SK-N-SH (cell line): ENCODE measurements around the gene CBFA2T2. TPM values are rescaled to one million over a fixed set of nuclear protein-coding genes. Genes with fewer than 3 reads are reported as not detected.

Source experiments
- CTCF ChIA-PET: fragments of 300-600, 350-600 bp; formaldehyde crosslinking; extraction: SDS; loops from one replicate; lab custom pipeline; 2021; lab: Yijun Ruan, JAX
- POLR2A ChIA-PET: fragments of 350-600 bp; sonication (Branson Sonifier 250); formaldehyde crosslinking; extraction: SDS; loops from one replicate; lab custom pipeline; 2020; ENCODE audit warnings: antibody characterized with exemption, inconsistent platforms; lab: Yijun Ruan, JAX
- DNase-seq: peaks from one replicate; pipeline ENCODE4 v3.0.0; 2012
- H2AFZ ChIP-seq: fragments of 200-600 bp; sonication (generic); 2 replicates; pipeline ENCODE4 v1.8.1; 2016; ENCODE audit warnings: antibody characterized with exemption, mild to moderate bottlenecking, low read depth
- H3F3A ChIP-seq: fragments of 200-600 bp; sonication (generic); replicated peaks from 2 replicates; pipeline ENCODE3; 2016; ENCODE audit warnings: antibody characterized with exemption, mild to moderate bottlenecking; ENCODE audit not compliant: insufficient read depth
- H3K27ac ChIP-seq, 2 experiments: fragments of 200-500 bp in 1 of 2; fragments of 200-600 bp in 1 of 2; sonication (Bioruptor generic) in 1 of 2; sonication (generic), shearing (Covaris generic) in 1 of 2; 2 replicates each; pipeline versions ENCODE4 v1.5.1 to v1.6.1; 2014 to 2016; ENCODE audit warnings: low read depth in 2 of 2, inconsistent platforms in 1 of 2, low read length in 1 of 2, mild to moderate bottlenecking in 1 of 2, mixed read lengths in 1 of 2
- H3K27me3 ChIP-seq: fragments of 200-600 bp; sonication (generic), shearing (Covaris generic); 2 replicates; pipeline ENCODE4 v1.6.1; 2016; ENCODE audit warnings: mixed run types; ENCODE audit not compliant: insufficient read depth
- H3K36me3 ChIP-seq, 2 experiments: fragments of 200-500 bp in 1 of 2; fragments of 200-600 bp in 1 of 2; sonication (Bioruptor generic) in 1 of 2; sonication (generic) in 1 of 2; replicated peaks in 1 of 2; 2 replicates each; pipeline versions ENCODE3 to v1.5.1; 2014 to 2016; ENCODE audit warnings: low read length in 1 of 2, mild to moderate bottlenecking in 1 of 2; ENCODE audit not compliant: insufficient read depth in 2 of 2, control insufficient read depth in 1 of 2
- H3K4me1 ChIP-seq, 2 experiments: fragments of 200-500 bp in 1 of 2; fragments of 200-600 bp in 1 of 2; sonication (Bioruptor generic) in 1 of 2; sonication (generic), shearing (Covaris generic) in 1 of 2; 2 replicates each; pipeline versions ENCODE4 v1.5.1 to v1.6.1; 2014 to 2016; ENCODE audit warnings: low read depth in 1 of 2, low read length in 1 of 2, mixed run types in 1 of 2; ENCODE audit not compliant: insufficient read depth in 2 of 2, control insufficient read depth in 1 of 2
- H3K4me2 ChIP-seq: fragments of 200-600 bp; sonication (generic), shearing (Covaris generic); 2 replicates; pipeline ENCODE4 v1.6.1; 2017; ENCODE audit warnings: mixed run types
- H3K4me3 ChIP-seq, 2 experiments: fragments of 200-500 bp in 1 of 2; fragments of 200-600 bp in 1 of 2; sonication (Bioruptor generic) in 1 of 2; sonication (generic), shearing (Covaris generic) in 1 of 2; 2 replicates each; pipeline versions ENCODE4 v1.5.1 to v1.8.1; 2014 to 2016; ENCODE audit warnings: low read depth in 2 of 2, inconsistent platforms in 1 of 2, low read length in 1 of 2, mild to moderate bottlenecking in 1 of 2, mixed read lengths in 1 of 2, moderate library complexity in 1 of 2
- H3K79me2 ChIP-seq: fragments of 200-600 bp; sonication (generic); 2 replicates; pipeline ENCODE4 v1.8.1; 2017; ENCODE audit warnings: mild to moderate bottlenecking; ENCODE audit not compliant: insufficient read depth
- H3K9ac ChIP-seq: fragments of 200-600 bp; sonication (generic); 2 replicates; pipeline ENCODE4 v1.6.1; 2017; ENCODE audit warnings: mixed run types
- H3K9me2 ChIP-seq: fragments of 200-600 bp; sonication (generic); 2 replicates; pipeline ENCODE4 v1.6.1; 2017; ENCODE audit warnings: mixed run types
- H3K9me3 ChIP-seq: fragments of 200-600 bp; sonication (generic); 2 replicates; pipeline ENCODE4 v1.6.1; 2017; ENCODE audit warnings: mixed run types, mild to moderate bottlenecking, moderate library complexity
- H4K20me1 ChIP-seq: fragments of 200-600 bp; sonication (generic); 2 replicates; pipeline ENCODE4 v1.6.1; 2017; ENCODE audit warnings: mild to moderate bottlenecking, mixed run types; ENCODE audit not compliant: insufficient read depth
- CTCF ChIP-seq: fragments of 200-600 bp; sonication (generic); IDR thresholded peaks from 2 replicates; pipeline ENCODE4 v1.6.1; 2017; ENCODE audit warnings: antibody characterized with exemption, mild to moderate bottlenecking, moderate library complexity
- ELF1 ChIP-seq: IDR thresholded peaks from 2 replicates; pipeline ENCODE4 v1.4.0; 2012
- EP300 ChIP-seq, 2 experiments: IDR thresholded peaks; 2 replicates each; pipeline versions ENCODE4 v1.4.0 to v1.6.1; 2012; ENCODE audit warnings: borderline replicate concordance in 1 of 2, low read depth in 1 of 2, low read length in 1 of 2
- EZH2phosphoT487 ChIP-seq: fragments of 200-600 bp; sonication (generic); IDR thresholded peaks from 2 replicates; pipeline ENCODE4 v1.6.1; 2017; ENCODE audit warnings: low read depth, mixed run types, mild to moderate bottlenecking, antibody characterized with exemption, moderate library complexity, borderline replicate concordance
- FOXJ3 ChIP-seq: sonication (generic); formaldehyde crosslinking; IDR thresholded peaks from 2 replicates; pipeline ENCODE4 v1.5.1; 2020; ENCODE audit warnings: mild to moderate bottlenecking, missing genetic modification reagents
- FOXM1 ChIP-seq: IDR thresholded peaks from 2 replicates; pipeline ENCODE4 v1.4.0; 2012; ENCODE audit warnings: low read depth, mild to moderate bottlenecking
- GABPA ChIP-seq: IDR thresholded peaks from 2 replicates; pipeline ENCODE4 v1.4.0; 2012; ENCODE audit warnings: low read depth, mild to moderate bottlenecking
- GATA2 ChIP-seq: sonication (generic); formaldehyde crosslinking; IDR thresholded peaks from 2 replicates; pipeline ENCODE4 v1.5.0; 2020; ENCODE audit warnings: mild to moderate bottlenecking, missing genetic modification reagents
- IRF3 ChIP-seq: fragments of 150-350 bp; IDR thresholded peaks from 2 replicates; pipeline ENCODE4 v1.6.1; 2016; ENCODE audit warnings: mild to moderate bottlenecking, low read depth, low read length
- JUND ChIP-seq: IDR thresholded peaks from 2 replicates; pipeline ENCODE4 v1.4.0; 2012
- MEF2A ChIP-seq: IDR thresholded peaks from 2 replicates; pipeline ENCODE4 v1.4.0; 2012; ENCODE audit warnings: low read depth, borderline replicate concordance
- MXI1 ChIP-seq: IDR thresholded peaks from 2 replicates; pipeline ENCODE4 v1.6.1; 2012; ENCODE audit warnings: mild to moderate bottlenecking, low read depth, low read length, improper control_type of control experiment
- PBX3 ChIP-seq: IDR thresholded peaks from 2 replicates; pipeline ENCODE4; 2012
- POLR2AphosphoS5 ChIP-seq: IDR thresholded peaks from 2 replicates; pipeline ENCODE4 v1.6.1; 2012; ENCODE audit warnings: low read depth, low read length
- RAD21 ChIP-seq: IDR thresholded peaks from 2 replicates; pipeline ENCODE4 v1.6.1; 2012; ENCODE audit warnings: mild to moderate bottlenecking, low read length
- RCOR1 ChIP-seq: fragments of 150-350 bp; IDR thresholded peaks from 2 replicates; pipeline ENCODE4 v1.6.1; 2017; ENCODE audit warnings: antibody characterized with exemption, low read length
- RFX5 ChIP-seq: IDR thresholded peaks from 2 replicates; pipeline ENCODE4 v1.6.1; 2012; ENCODE audit warnings: mild to moderate bottlenecking, improper control_type of control experiment, low read length
- RXRA ChIP-seq: IDR thresholded peaks from 2 replicates; pipeline ENCODE4 v1.4.0; 2012; ENCODE audit warnings: low read depth, mild to moderate bottlenecking, borderline replicate concordance
- SIN3A ChIP-seq: IDR thresholded peaks from 2 replicates; pipeline ENCODE4 v1.6.1; 2012; ENCODE audit warnings: low read depth, mild to moderate bottlenecking, low read length, moderate library complexity, borderline replicate concordance
- SMC3 ChIP-seq: IDR thresholded peaks from 2 replicates; pipeline ENCODE4 v1.6.1; 2012; ENCODE audit warnings: low read depth, low read length, improper control_type of control experiment
- TAF1 ChIP-seq: IDR thresholded peaks from 2 replicates; pipeline ENCODE4 v1.6.1; 2012; ENCODE audit warnings: low read depth, mild to moderate bottlenecking, low read length, moderate library complexity, borderline replicate concordance
- TCF12 ChIP-seq: IDR thresholded peaks from 2 replicates; pipeline ENCODE4 v1.4.0; 2012
- TEAD4 ChIP-seq: IDR thresholded peaks from 2 replicates; pipeline ENCODE4 v1.4.0; 2012; ENCODE audit warnings: mild to moderate bottlenecking, borderline replicate concordance; ENCODE audit not compliant: insufficient read depth
- USF2 ChIP-seq: fragments of 150-350 bp; IDR thresholded peaks from 2 replicates; pipeline ENCODE4 v1.6.1; 2017; ENCODE audit warnings: antibody characterized with exemption, low read length, low read depth, borderline replicate concordance
- WGBS: methylation state at CpG from one replicate; pipeline ENCODE4 v1.1.6; 2017; ENCODE audit warnings: low lambda C conversion rate; 5-methylcytosine and 5-hydroxymethylcytosine counted together
- polyA plus RNA-seq, 3 experiments: library from polyadenylated mRNA; depleted of rRNA; stranded (reverse); fragments of >200 nt; gene quantifications; 2 replicates each; pipeline ENCODE4 v1.2.3, GENCODE V29; 2012
- TF ChIP-seq, protein P1 (sequence below): IDR thresholded peaks from 2 replicates; pipeline ENCODE4 v1.4.0; 2012; ENCODE audit warnings: low read depth, borderline replicate concordance
- TF ChIP-seq, protein P2 (sequence below): IDR thresholded peaks from 2 replicates; pipeline ENCODE4 v1.4.0; 2012; ENCODE audit warnings: low read depth

CBFA2T2 gene
- polyA plus RNA-seq, 1 of the 3 experiments (the other 2 are of a cell fraction), result 11.0 TPM

DNA sequence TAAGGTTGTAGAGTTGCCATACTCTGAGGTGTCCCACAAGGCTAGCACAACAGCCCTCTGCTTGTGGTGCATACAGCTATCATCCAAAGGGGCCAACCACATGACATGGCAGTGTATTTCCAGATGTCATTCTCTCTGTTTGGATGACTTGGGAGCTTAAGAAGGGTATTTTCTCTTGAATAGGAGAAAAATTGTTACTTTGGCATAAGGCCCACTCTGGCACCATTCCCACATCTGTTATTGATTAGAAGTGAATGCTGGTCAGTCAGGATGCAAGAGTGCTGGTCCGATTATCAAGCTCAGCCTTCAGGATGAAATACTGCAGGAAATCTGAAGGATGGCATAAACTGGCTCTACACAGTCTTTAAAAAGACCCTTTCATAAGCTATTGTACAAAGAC is 88.6 kb downstream of the CBFA2T2 start:
- no peak overlapping the region for H3K4me3 ChIP-seq
- ChIA-PET CTCF (interaction anchor here (1.0 to 3.5 kb wide), 8 partner anchors 8 to 121 kb away, joined by 3 to 19 read pairs (median 6); no protein-coding TSS in a partner anchor), POLR2A (interaction anchor here (0.9 to 4.4 kb wide), 8 partner anchors 10 to 89 kb away, joined by 3 to 27 read pairs (median 6); partner anchors contain the start of gene CBFA2T2)
- WGBS, result 20% methylated on average over 1 of the region's 1 CpG
- no peak overlapping the region for H3K9ac ChIP-seq
- H4K20me1 ChIP-seq, result peaks cover 4% of the 10 kb centered on the region; the same call in 1 of the 2 replicates
- H3K9me3 ChIP-seq, result no peaks in the 10 kb centered on the region
- no peaks in the 10 kb centered on the region for H3K27me3 ChIP-seq
- peaks cover 4% of the 10 kb centered on the region for H3F3A ChIP-seq
- H3K4me1 ChIP-seq, result peaks cover 10 to 39% of the 10 kb centered on the region in 2 experiments; a peak in 3 of 4 replicates
- peak overlapping the region; percentile 50 to 98; a peak in 3 of 4 replicates for H3K27ac ChIP-seq
- peak overlapping the region; percentile 41; the same call in 1 of the 2 replicates for H3K4me2 ChIP-seq
- no peaks in the 10 kb centered on the region for H3K36me3 ChIP-seq
- DNase-seq, result peak; percentile 66
- H3K79me2 ChIP-seq, result peaks cover 32% of the 10 kb centered on the region
- H2AFZ ChIP-seq, result no peak overlapping the region
- H3K9me2 ChIP-seq, result no peaks in the 10 kb centered on the region
- TF ChIP-seq EP300 (IDR thresholded peaks at IDR 0.05; ENCODE audit: borderline replicate concordance in 1 of 2, low read depth in 1 of 2, low read length in 1 of 2) (peak; percentile 58 to 97; a peak in 3 of 4 replicates), TEAD4 (0 out of 2 replicates have a peak, but pooled peaks have one; percentile 28), JUND (peak; percentile 29; the same call in 1 of the 2 replicates), TAF1 (no peak), FOXJ3 (peak; percentile 85; the same call in 1 of the 2 replicates), TCF12 (peak; percentile 99), RFX5 (no peak), EZH2phosphoT487 (no peak), IRF3 (no peak), FOXM1 (no peak), MEF2A (no peak), USF2 (no peak), POLR2AphosphoS5 (peak; percentile 79; the same call in 1 of the 2 replicates), MXI1 (peak; percentile 89), SMC3 (no peak), ELF1 (no peak), RCOR1 (peak; percentile 76; the same call in 1 of the 2 replicates), CTCF (no peak), GABPA (no peak), RXRA (no peak), GATA2 (CRISPR knock-in tag) (peak; percentile 60; the same call in 1 of the 2 replicates), PBX3 (peak; percentile 90), RAD21 (peak; percentile 36), SIN3A (0 out of 2 replicates have a peak, but pooled peaks have one; percentile 54)
- TF ChIP-seq, protein P1, sequence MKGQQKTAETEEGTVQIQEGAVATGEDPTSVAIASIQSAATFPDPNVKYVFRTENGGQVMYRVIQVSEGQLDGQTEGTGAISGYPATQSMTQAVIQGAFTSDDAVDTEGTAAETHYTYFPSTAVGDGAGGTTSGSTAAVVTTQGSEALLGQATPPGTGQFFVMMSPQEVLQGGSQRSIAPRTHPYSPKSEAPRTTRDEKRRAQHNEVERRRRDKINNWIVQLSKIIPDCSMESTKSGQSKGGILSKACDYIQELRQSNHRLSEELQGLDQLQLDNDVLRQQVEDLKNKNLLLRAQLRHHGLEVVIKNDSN, result no peak
- TF ChIP-seq, protein P2, sequence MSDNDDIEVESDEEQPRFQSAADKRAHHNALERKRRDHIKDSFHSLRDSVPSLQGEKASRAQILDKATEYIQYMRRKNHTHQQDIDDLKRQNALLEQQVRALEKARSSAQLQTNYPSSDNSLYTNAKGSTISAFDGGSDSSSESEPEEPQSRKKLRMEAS, result no peak
